Measurements from ENCODE around the gene ARHGAP44.
A peak's percentile ranks its signal among the peaks of the same experiment; 100 is the strongest.

The ARHGAP44 gene

DNA sequence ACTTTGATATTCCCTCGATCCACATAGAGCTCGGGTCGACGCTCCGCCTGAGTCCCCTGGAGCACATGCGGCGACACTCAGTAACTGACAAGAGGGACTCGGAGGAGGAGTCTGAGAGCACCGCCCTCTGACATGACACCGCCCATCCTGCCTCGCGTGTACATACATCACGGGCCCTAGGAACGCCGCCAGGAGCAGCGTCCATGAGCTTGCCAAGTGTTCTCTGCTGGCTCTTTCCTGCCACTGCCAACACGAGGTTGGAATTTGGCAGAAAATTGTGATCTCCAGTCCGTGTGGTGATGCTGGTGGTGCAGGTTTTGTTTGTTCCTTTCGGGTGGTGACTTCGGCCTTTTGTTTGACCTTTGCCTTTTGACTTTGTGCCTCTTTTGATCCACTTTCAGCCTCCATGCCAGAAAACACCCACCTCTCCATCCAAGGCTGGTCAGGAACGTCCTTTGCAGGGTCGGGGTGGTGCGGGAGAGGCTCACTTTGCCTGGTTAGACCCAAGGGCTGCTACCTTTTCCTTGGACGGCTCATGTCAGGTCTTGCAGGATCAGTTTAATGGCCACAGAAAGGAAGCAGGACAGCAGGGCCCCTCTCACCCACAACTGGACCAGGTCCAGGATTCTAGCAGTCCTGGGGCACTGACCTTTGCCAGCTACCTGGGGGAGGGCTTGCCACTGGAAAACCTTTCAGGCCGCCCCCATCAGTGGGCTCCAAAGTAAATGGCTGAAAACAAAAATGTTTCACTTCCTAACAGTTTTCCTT, 200.9 kb downstream of the ARHGAP44 start:
- H3K4me3 ChIP-seq = no peak overlapping the region
- DNase-seq (ENCODE audit: low spot score in 2 of 2) = no peak
- H3K27me3 ChIP-seq (ENCODE audit: low read depth) = no peaks in the 10 kb centered on the region
- in situ Hi-C loops (cut with MboI; ENCODE audit: low sequenced_read_pairs) = no loop called here
- peaks cover 44% of the 10 kb centered on the region for H3K36me3 ChIP-seq (replicated peaks)
- H3K4me1 ChIP-seq = no peaks in the 10 kb centered on the region
- no peaks in the 10 kb centered on the region for H3K9me3 ChIP-seq

DNA sequence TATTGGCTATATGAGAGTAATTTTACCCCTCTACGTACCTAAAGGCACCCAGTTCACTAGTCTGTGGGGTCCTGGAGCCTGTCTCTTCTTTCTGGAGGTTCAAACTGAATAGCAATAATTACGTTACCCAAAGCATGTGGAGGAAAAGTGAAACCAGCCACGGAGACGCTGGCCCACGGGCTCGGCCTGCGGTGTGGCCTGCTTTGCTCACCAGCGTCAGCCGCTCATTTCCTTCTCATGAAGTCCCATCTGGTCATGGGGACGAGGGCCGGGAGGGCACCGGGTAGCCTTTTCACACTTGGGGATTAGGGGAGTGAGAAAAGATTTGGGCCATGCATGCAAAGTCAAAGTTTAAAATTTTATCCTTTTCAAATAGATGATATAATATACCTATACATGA, 201.6 kb downstream of the ARHGAP44 start:
- H3K4me3 ChIP-seq = no peak overlapping the region
- H3K27me3 ChIP-seq (ENCODE audit: low read depth) = no peaks in the 10 kb centered on the region
- peaks cover 51% of the 10 kb centered on the region for H3K36me3 ChIP-seq (replicated peaks)
- no peaks in the 10 kb centered on the region for H3K4me1 ChIP-seq
- no peak for DNase-seq (ENCODE audit: low spot score in 2 of 2)
- H3K9me3 ChIP-seq = no peaks in the 10 kb centered on the region
- in situ Hi-C loops (cut with MboI; ENCODE audit: low sequenced_read_pairs) = no loop called here

DNA sequence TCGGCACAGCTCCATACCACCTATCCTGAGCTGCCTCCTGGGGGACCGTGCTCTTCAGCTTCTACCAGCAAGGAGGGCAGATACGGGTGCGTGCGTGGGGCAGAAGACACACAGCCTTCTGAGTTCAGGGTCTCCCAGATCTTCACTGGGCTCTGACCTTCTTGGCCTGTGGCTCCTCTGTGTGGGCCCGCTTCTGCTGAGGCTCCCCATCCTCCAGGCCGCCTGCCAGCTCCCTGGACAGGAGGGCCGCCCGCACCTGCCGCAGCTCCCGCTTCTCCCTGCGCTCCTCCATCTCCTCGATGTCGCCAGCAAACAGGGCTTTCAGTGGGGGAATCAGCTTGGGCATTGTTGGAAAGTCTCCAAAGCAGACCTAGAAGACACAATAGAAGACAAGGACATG, 203.4 kb downstream of the ARHGAP44 start:
- no peak for DNase-seq (ENCODE audit: low spot score in 2 of 2)
- Histone ChIP-seq H3K36me3 (replicated peaks) (peaks cover 69% of the 10 kb centered on the region), H3K27me3 (ENCODE audit: low read depth) (no peaks in the 10 kb centered on the region), H3K9me3 (no peaks in the 10 kb centered on the region), H3K4me1 (no peaks in the 10 kb centered on the region), H3K4me3 (no peak overlapping the region)
- in situ Hi-C loops (cut with MboI; ENCODE audit: low sequenced_read_pairs) = no loop called here

DNA sequence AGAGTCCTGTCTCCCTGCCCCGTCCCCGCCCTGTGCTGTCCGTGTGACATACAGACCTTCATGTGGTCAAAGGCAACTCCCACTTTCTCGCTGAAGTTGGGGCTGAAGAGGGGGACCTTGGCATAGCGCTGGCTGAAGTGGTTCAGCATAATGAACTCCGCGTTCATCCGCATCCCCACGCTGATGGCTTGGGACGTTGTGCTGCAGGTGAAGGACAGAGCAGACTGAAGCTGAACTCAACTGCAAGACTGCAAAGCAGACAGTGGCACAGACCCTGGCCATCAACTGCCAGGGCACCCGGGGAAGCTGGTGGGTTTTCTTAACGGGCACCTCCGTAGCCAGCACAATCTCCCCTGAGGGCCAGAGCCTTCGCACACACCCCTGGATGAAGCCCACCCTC, 204.3 kb downstream of the ARHGAP44 start:
- no peaks in the 10 kb centered on the region for H3K9me3 ChIP-seq
- peaks cover 78% of the 10 kb centered on the region for H3K36me3 ChIP-seq (replicated peaks)
- H3K27me3 ChIP-seq (ENCODE audit: low read depth) = no peaks in the 10 kb centered on the region
- no peak overlapping the region for H3K4me3 ChIP-seq
- no peak for DNase-seq (ENCODE audit: low spot score in 2 of 2)
- H3K4me1 ChIP-seq = no peaks in the 10 kb centered on the region
- in situ Hi-C loops (cut with MboI; ENCODE audit: low sequenced_read_pairs) = no loop called here

DNA sequence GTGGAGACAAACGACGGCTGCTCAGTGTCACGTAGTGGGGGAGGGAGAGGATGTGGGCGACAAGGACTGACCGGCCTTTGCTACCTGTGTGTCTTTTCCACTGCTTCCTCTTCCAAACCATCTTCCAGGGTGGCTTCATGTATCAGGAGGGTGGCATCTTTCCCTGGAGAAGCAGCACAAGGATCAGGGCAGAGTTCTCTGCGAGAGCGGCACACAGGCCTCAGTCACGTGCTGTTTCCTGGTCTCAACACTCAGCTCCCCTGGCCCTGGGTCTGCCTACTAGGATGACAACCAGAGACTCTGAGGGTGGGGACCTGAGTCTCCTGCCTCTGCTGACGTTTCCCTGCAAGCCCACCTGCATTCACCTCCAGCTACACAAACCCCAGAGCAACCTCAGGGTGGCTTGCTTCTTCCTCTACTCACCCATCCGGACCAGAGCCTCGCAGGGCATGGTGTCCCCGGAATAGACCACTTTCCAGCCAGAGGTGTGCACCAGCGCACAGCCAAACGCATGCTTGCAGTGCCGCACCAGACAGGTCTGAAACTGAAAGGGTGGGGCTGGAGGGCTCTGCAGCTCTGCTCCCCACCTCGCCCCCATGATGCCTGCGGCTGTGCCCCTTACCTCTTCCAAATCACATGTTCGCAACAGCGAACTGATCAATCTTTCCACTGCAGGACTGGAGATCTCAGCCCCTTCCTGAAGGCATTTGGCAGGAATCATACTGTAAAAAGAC, 205.2 kb downstream of the ARHGAP44 start:
- H3K4me1 ChIP-seq = no peaks in the 10 kb centered on the region
- no peak for DNase-seq (ENCODE audit: low spot score in 2 of 2)
- no peaks in the 10 kb centered on the region for H3K9me3 ChIP-seq
- in situ Hi-C loops (cut with MboI; ENCODE audit: low sequenced_read_pairs) = no loop called here
- H3K4me3 ChIP-seq = no peak overlapping the region
- H3K27me3 ChIP-seq (ENCODE audit: low read depth) = no peaks in the 10 kb centered on the region
- H3K36me3 ChIP-seq (replicated peaks) = peaks cover 86% of the 10 kb centered on the region

DNA sequence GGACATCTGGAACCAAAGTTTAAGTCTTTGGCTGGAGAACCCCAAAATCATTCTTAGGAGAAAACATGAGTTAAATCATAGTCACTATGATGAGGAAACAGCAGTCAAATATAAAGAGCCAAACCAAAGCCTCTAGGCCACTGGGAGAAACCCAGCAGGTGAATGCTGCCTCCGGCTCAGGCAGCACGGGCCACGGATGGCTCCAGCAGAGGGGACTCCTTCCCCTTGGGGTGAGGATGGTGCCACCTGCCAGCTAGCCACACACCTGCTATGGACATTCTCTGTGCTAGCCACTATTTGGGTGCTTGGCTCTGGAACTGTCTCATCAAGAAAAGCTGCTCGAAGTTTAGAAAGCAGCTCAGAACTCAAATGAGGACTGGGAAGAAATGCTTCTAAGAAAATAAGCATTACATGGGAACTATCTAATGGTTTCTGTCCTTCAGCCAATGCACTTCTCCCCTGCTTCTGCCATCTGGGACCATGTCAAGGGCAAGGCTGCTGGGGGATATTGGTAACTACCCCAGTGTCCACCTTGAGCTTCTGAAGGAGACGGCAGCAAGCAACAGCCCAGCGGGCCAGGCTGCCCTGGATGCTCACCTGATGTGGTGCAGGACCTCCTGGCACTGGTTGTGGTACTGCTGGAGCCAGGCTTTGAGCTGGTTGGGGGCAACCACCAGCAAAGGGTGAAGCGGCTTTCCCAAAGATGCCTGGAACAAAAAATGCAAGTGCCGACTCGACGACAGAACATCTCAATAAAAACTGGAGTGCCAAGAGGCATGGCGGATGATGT, 206.0 kb downstream of the ARHGAP44 start:
- Histone ChIP-seq H3K9me3 (no peaks in the 10 kb centered on the region), H3K4me3 (no peak overlapping the region), H3K27me3 (ENCODE audit: low read depth) (no peaks in the 10 kb centered on the region), H3K36me3 (replicated peaks) (peaks cover 91% of the 10 kb centered on the region), H3K4me1 (no peaks in the 10 kb centered on the region)
- in situ Hi-C loops (cut with MboI; ENCODE audit: low sequenced_read_pairs) = no loop called here
- no peak for DNase-seq (ENCODE audit: low spot score in 2 of 2)

DNA sequence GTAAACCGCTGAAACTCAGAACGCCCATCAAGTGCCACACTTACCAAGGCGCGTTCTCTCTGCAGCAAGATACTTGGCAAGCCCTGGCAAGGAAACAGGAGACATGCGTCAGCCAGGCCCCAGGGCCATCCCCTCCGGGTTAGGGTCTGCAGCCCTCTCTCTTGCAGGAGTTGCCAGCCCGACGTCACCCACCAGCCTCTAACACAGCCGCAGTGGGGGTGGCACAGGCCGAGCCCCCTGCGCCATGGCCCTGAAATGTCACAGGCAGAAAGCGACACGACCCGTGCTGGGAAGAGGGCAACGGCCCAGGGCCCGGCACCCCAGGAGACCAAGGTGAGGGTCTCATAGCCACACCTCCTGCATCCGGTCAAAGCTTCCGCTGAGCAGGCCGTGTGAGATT, 206.6 kb downstream of the ARHGAP44 start:
- no peaks in the 10 kb centered on the region for H3K9me3 ChIP-seq
- no peaks in the 10 kb centered on the region for H3K27me3 ChIP-seq (ENCODE audit: low read depth)
- in situ Hi-C loops (cut with MboI; ENCODE audit: low sequenced_read_pairs) = no loop called here
- no peak for DNase-seq (ENCODE audit: low spot score in 2 of 2)
- peaks cover 94% of the 10 kb centered on the region for H3K36me3 ChIP-seq (replicated peaks)
- no peaks in the 10 kb centered on the region for H3K4me1 ChIP-seq
- H3K4me3 ChIP-seq = no peak overlapping the region

DNA sequence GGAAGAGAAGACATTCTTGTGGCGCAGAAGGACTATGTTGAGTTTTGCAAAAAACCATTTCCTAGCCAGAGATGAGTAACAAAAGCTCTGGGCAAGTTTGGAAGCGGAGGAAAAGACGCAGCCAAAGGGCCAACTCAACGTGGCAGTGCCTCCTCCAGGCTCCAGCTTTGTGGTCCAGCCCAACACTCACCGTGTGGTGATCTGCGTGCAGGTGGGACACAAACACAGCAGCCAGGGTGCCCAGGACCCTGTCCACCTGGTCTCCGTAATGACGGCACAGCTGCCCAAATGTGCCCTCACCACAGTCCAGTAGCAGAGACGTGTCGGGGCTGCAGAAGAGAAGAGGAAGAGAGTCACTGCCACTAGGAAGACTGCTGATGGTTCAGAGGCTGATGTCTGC, 207.1 kb downstream of the ARHGAP44 start:
- Histone ChIP-seq H3K9me3 (no peaks in the 10 kb centered on the region), H3K4me3 (no peak overlapping the region), H3K4me1 (no peaks in the 10 kb centered on the region), H3K27me3 (ENCODE audit: low read depth) (no peaks in the 10 kb centered on the region), H3K36me3 (replicated peaks) (peaks cover 94% of the 10 kb centered on the region)
- in situ Hi-C loops (cut with MboI; ENCODE audit: low sequenced_read_pairs) = no loop called here
- no peak for DNase-seq (ENCODE audit: low spot score in 2 of 2)

DNA sequence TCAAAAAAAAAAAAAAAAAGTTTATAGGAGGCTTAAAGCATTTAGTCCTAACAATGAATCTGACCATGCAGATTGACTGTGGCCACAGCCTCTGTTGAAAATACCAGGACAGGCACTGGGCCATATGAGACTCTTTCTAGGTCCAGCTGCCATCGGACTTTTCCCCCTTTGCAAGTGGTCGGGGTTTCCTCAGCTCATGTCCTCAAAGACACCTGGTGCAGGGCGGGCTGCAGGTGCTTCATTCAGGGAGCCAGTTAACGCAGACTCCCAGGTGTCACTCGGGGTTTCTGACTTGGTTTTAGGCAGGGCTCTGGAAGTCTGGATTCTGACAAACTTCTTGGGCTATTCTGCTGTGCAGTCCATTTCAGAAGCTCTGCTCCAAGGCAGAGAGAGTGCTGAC, 207.6 kb downstream of the ARHGAP44 start:
- Histone ChIP-seq H3K36me3 (replicated peaks) (peaks cover 95% of the 10 kb centered on the region), H3K4me1 (no peaks in the 10 kb centered on the region), H3K27me3 (ENCODE audit: low read depth) (no peaks in the 10 kb centered on the region), H3K9me3 (no peaks in the 10 kb centered on the region), H3K4me3 (no peak overlapping the region)
- in situ Hi-C loops (cut with MboI; ENCODE audit: low sequenced_read_pairs) = no loop called here
- DNase-seq (ENCODE audit: low spot score in 2 of 2) = no peak

DNA sequence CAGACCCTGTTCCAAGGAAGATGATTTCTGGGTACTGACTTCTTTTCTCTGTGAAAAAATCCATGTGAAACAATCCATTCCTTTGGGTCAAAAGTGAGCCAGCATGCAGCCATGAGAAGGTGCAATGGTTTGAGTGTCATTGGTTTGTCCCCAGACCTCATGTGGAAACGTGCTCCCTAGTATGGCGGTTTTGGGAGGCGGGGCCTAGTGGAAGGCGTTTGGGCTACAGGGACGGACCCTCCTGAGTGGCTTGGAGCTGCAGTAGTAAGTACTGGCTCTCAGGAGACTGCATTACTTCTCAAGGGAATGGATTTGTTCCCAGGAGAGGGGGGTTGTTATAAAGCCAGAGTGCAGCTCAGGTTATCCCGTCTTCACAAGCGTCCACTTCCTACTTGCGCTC, 209.2 kb downstream of the ARHGAP44 start:
- in situ Hi-C loops (cut with MboI; ENCODE audit: low sequenced_read_pairs) = no loop called here
- no peak for DNase-seq (ENCODE audit: low spot score in 2 of 2)
- no peaks in the 10 kb centered on the region for H3K9me3 ChIP-seq
- H3K27me3 ChIP-seq (ENCODE audit: low read depth) = no peaks in the 10 kb centered on the region
- H3K36me3 ChIP-seq (replicated peaks) = peaks cover 94% of the 10 kb centered on the region
- 0 out of 2 replicates have a peak, but pooled peaks cover 3% of the 10 kb centered on the region for H3K4me1 ChIP-seq
- no peak overlapping the region for H3K4me3 ChIP-seq

DNA sequence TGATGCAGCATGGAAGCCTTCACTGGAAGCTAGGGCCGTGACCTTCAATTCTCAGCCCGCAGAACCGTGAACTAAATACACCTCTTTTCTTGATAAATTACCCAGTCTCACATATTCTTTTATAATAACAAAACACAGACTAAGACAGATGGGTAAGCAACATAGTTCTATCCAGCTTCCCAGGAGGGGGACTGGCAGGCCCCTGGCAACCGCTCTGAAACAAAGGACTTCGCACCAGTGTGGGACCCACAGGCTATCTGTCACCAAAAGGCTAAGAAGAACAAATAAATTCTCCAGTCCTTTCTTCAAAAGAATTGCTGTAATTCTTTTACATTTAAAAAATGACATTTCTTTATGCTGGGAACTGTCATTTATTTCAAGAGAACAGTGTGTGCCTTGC, 209.6 kb downstream of the ARHGAP44 start:
- in situ Hi-C loops (cut with MboI; ENCODE audit: low sequenced_read_pairs) = no loop called here
- Histone ChIP-seq H3K4me1 (0 out of 2 replicates have a peak, but pooled peaks cover 3% of the 10 kb centered on the region), H3K36me3 (replicated peaks) (peaks cover 94% of the 10 kb centered on the region), H3K27me3 (ENCODE audit: low read depth) (no peaks in the 10 kb centered on the region), H3K9me3 (no peaks in the 10 kb centered on the region), H3K4me3 (no peak overlapping the region)
- DNase-seq (ENCODE audit: low spot score in 2 of 2) = no peak

DNA sequence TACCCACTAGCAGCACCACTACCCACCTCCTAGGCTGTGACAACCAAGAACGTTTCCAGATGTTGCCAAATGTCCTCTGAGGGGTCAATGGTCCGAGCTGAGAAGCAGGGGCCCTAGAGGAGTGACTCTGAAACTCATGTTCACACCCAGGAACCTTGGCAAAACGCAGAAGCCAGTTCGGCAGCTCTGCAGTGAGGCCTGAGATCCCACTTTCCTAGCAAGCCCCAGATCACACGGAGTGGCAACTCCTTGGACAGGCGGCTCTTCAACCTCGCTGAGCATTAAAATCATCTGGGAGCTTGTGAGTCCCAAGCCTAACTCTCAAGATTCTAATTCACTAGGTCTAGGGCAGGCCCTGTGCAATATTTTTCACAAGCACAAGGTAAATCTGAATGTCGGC, 211.3 kb downstream of the ARHGAP44 start:
- Histone ChIP-seq H3K9me3 (no peaks in the 10 kb centered on the region), H3K4me3 (no peak overlapping the region), H3K4me1 (0 out of 2 replicates have a peak, but pooled peaks cover 3% of the 10 kb centered on the region), H3K27me3 (ENCODE audit: low read depth) (no peaks in the 10 kb centered on the region), H3K36me3 (replicated peaks) (peaks cover 91% of the 10 kb centered on the region)
- in situ Hi-C loops (cut with MboI; ENCODE audit: low sequenced_read_pairs) = loop anchor here (10.0 to 25.0 kb wide), 4 partner anchors 746 to 1062 kb away; partner anchors contain the start of genes COX10 and MAP2K4
- no peak for DNase-seq (ENCODE audit: low spot score in 2 of 2)

DNA sequence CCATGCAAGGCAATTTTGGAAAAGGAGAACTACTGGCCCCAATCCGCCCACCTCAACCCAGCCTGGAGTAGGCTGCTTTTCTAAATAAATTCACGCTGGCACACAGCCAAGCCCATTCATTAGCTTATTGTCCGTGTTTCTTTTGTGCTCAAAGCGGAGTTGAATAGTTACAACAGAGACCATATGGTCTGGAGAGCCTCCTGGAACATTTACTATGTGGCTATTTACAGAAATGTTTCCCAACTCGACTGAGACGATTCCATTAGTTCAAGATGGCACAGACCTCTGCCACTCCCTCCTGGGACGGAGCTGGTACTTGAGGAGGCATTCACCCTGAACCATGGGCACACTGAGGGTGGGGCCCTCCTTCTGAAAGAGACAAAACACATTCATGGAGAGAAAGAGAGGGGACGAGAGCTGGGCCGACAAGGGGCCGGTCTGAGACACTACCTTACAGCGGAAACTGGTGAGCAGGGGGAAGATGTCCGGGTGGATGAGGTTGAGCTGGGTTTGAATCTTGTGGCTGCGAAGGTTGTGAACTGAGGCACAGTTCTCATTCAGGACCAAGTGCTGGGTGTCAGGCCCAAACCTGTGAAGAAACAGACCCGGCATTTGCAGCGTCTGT, 212.8 kb downstream of the ARHGAP44 start:
- Histone ChIP-seq H3K9me3 (no peaks in the 10 kb centered on the region), H3K36me3 (replicated peaks) (peaks cover 79% of the 10 kb centered on the region), H3K27me3 (ENCODE audit: low read depth) (no peaks in the 10 kb centered on the region), H3K4me1 (0 out of 2 replicates have a peak, but pooled peaks cover 3% of the 10 kb centered on the region), H3K4me3 (no peak overlapping the region)
- peak; percentile 80 to 83 for DNase-seq (ENCODE audit: low spot score in 2 of 2)
- in situ Hi-C loops (cut with MboI; ENCODE audit: low sequenced_read_pairs) = loop anchor here (10.0 to 25.0 kb wide), 4 partner anchors 747 to 1060 kb away; partner anchors contain the start of genes COX10 and MAP2K4

Measured in HAP-1 (cell line).